IPS-18c (cell line): Measurements from ENCODE around the gene GMDS.

Source experiments
- H3K4me3 ChIP-seq: 2 replicates; pipeline ENCODE4 v1.7.0; 2013; ENCODE audit warnings: low read depth, mild to moderate bottlenecking, low read length, moderate library complexity; ENCODE audit not compliant: insufficient read depth
- H3K9me3 ChIP-seq: one replicate; pipeline ENCODE4 v1.6.1; 2013; ENCODE audit warnings: mild to moderate bottlenecking, low read length, moderate library complexity; ENCODE audit not compliant: control insufficient read depth, insufficient read depth

Gene GMDS

GRCh38 chr6:2133716-2134310 lies 111.6 kb downstream of the GMDS start:
- H3K9me3 ChIP-seq = no peaks in the 10 kb centered on the region
- H3K4me3 ChIP-seq = no peak overlapping the region

GRCh38 chr6:2132916-2133315 lies 112.5 kb downstream of the GMDS start:
- no peaks in the 10 kb centered on the region for H3K9me3 ChIP-seq

GRCh38 chr6:2132416-2132815 lies 113.0 kb downstream of the GMDS start:
- Histone ChIP-seq H3K4me3 (no peak overlapping the region), H3K9me3 (no peaks in the 10 kb centered on the region)

More at GRCh38 chr6:2132916-2133315, 112.5 kb downstream of the GMDS start:
- no peak overlapping the region for H3K4me3 ChIP-seq

GRCh38 chr6:2129182-2129621 lies 116.2 kb downstream of the GMDS start:
- no peak overlapping the region for H3K4me3 ChIP-seq
- H3K9me3 ChIP-seq = no peaks in the 10 kb centered on the region

- Histone ChIP-seq H3K4me3 (no peak overlapping the region), H3K9me3 (no peaks in the 10 kb centered on the region)
Measured at GRCh38 chr6:2127484-2127911, 117.9 kb downstream of the GMDS start.

GRCh38 chr6:2126351-2126750 lies 119.1 kb downstream of the GMDS start:
- no peaks in the 10 kb centered on the region for H3K9me3 ChIP-seq
- H3K4me3 ChIP-seq = no peak overlapping the region

- no peak overlapping the region for H3K4me3 ChIP-seq
- no peaks in the 10 kb centered on the region for H3K9me3 ChIP-seq
Measured at GRCh38 chr6:2125158-2125557, 120.2 kb downstream of the GMDS start.

- Histone ChIP-seq H3K4me3 (no peak overlapping the region), H3K9me3 (no peaks in the 10 kb centered on the region)
Measured at GRCh38 chr6:2124260-2124709, 121.1 kb downstream of the GMDS start.

- Histone ChIP-seq H3K9me3 (no peaks in the 10 kb centered on the region), H3K4me3 (no peak overlapping the region)
Measured at GRCh38 chr6:2120912-2121311, 124.5 kb downstream of the GMDS start.

GRCh38 chr6:2119275-2119674 lies 126.1 kb downstream of the GMDS start:
- H3K9me3 ChIP-seq = no peaks in the 10 kb centered on the region
- H3K4me3 ChIP-seq = no peak overlapping the region

GRCh38 chr6:2118136-2118535 lies 127.3 kb downstream of the GMDS start:
- H3K4me3 ChIP-seq = no peak overlapping the region

GRCh38 chr6:2117447-2117846 lies 128.0 kb downstream of the GMDS start:
- H3K9me3 ChIP-seq = no peaks in the 10 kb centered on the region

More at GRCh38 chr6:2118136-2118535, 127.3 kb downstream of the GMDS start:
- H3K9me3 ChIP-seq = no peaks in the 10 kb centered on the region

GRCh38 chr6:2116496-2116895 lies 128.9 kb downstream of the GMDS start:
- Histone ChIP-seq H3K9me3 (no peaks in the 10 kb centered on the region), H3K4me3 (no peak overlapping the region)

More at GRCh38 chr6:2117447-2117846, 128.0 kb downstream of the GMDS start:
- no peak overlapping the region for H3K4me3 ChIP-seq

GRCh38 chr6:2114100-2114499 lies 131.3 kb downstream of the GMDS start:
- no peaks in the 10 kb centered on the region for H3K9me3 ChIP-seq
- no peak overlapping the region for H3K4me3 ChIP-seq

GRCh38 chr6:2111162-2111677 lies 134.2 kb downstream of the GMDS start:
- Histone ChIP-seq H3K9me3 (no peaks in the 10 kb centered on the region), H3K4me3 (no peak overlapping the region)

- no peaks in the 10 kb centered on the region for H3K9me3 ChIP-seq
- no peak overlapping the region for H3K4me3 ChIP-seq
Measured at GRCh38 chr6:2110504-2110903, 134.9 kb downstream of the GMDS start.

- H3K9me3 ChIP-seq = no peaks in the 10 kb centered on the region
- no peak overlapping the region for H3K4me3 ChIP-seq
Measured at GRCh38 chr6:2109796-2110195, 135.6 kb downstream of the GMDS start.

- H3K9me3 ChIP-seq = no peaks in the 10 kb centered on the region
- no peak overlapping the region for H3K4me3 ChIP-seq
Measured at GRCh38 chr6:2108700-2109306, 136.6 kb downstream of the GMDS start.
